ENCODE results near the gene HMOX1. TPM values are rescaled to one million over a fixed set of nuclear protein-coding genes. Genes with fewer than 3 reads are reported as not detected.

The HMOX1 gene
- polyA plus RNA-seq = 28.7 TPM

GRCh38 chr22:35380537-35381423, at the start of gene HMOX1:
Gene HMOX1 (plus strand): TSS chr22:35381096. CDS start chr22:35381174, 78 bp downstream.
- peak within 1 kb of the TSS; percentile 82 to 95 (median 88) for H3K4me3 Mint-ChIP-seq
- H3K36me3 Mint-ChIP-seq = no peaks in the 10 kb centered on the region
- H3K4me1 Mint-ChIP-seq = peaks cover 27 to 42% (median 32%) of the 10 kb centered on the region in 3 donors
- H3K27me3 Mint-ChIP-seq = peaks cover 2% of the 10 kb centered on the region
- peak within 1 kb of the TSS; percentile 59 to 82 (median 74) for H3K27ac Mint-ChIP-seq
- H3K9me3 Mint-ChIP-seq = no peaks in the 10 kb centered on the region

GRCh38 chr22:35332278-35332677, 48.6 kb upstream of the HMOX1 start:
- Mint-ChIP-seq H3K27me3 (no peaks in the 10 kb centered on the region), H3K9me3 (no peaks in the 10 kb centered on the region), H3K4me3 (no peak overlapping the region), H3K36me3 (no peaks in the 10 kb centered on the region), H3K4me1 (peaks cover 4 to 11% (median 7%) of the 10 kb centered on the region in 3 donors), H3K27ac (no peak overlapping the region)

GRCh38 chr22:35333220-35333619, 47.7 kb upstream of the HMOX1 start:
- no peaks in the 10 kb centered on the region for H3K9me3 Mint-ChIP-seq
- peaks cover 4 to 11% (median 7%) of the 10 kb centered on the region in 3 donors for H3K4me1 Mint-ChIP-seq
- H3K27ac Mint-ChIP-seq = no peak overlapping the region
- no peaks in the 10 kb centered on the region for H3K36me3 Mint-ChIP-seq
- H3K27me3 Mint-ChIP-seq = no peaks in the 10 kb centered on the region
- H3K4me3 Mint-ChIP-seq = no peak overlapping the region

- peaks cover 4 to 11% (median 7%) of the 10 kb centered on the region in 3 donors for H3K4me1 Mint-ChIP-seq
- no peaks in the 10 kb centered on the region for H3K9me3 Mint-ChIP-seq
- H3K27ac Mint-ChIP-seq = peak overlapping the region in 1 of 3 donors; percentile 82
- no peaks in the 10 kb centered on the region for H3K36me3 Mint-ChIP-seq
- no peaks in the 10 kb centered on the region for H3K27me3 Mint-ChIP-seq
- no peak overlapping the region for H3K4me3 Mint-ChIP-seq
Observed at GRCh38 chr22:35334004-35334403, 46.9 kb upstream of the HMOX1 start.

GRCh38 chr22:35335468-35335867, 45.4 kb upstream of the HMOX1 start:
- H3K4me3 Mint-ChIP-seq = no peak overlapping the region
- peaks cover 3% of the 10 kb centered on the region for H3K36me3 Mint-ChIP-seq
- no peaks in the 10 kb centered on the region for H3K9me3 Mint-ChIP-seq
- no peak overlapping the region for H3K27ac Mint-ChIP-seq
- H3K27me3 Mint-ChIP-seq = no peaks in the 10 kb centered on the region
- peaks cover 4 to 5% (median 4%) of the 10 kb centered on the region in 3 donors for H3K4me1 Mint-ChIP-seq

GRCh38 chr22:35335936-35336781, 44.7 kb upstream of the HMOX1 start:
- Mint-ChIP-seq H3K27ac (peak overlapping the region in 1 of 3 donors; percentile 8), H3K4me3 (no peak overlapping the region), H3K27me3 (no peaks in the 10 kb centered on the region), H3K4me1 (peaks cover 4 to 8% (median 4%) of the 10 kb centered on the region in 3 donors), H3K36me3 (peaks cover 3% of the 10 kb centered on the region), H3K9me3 (no peaks in the 10 kb centered on the region)

- Mint-ChIP-seq H3K9me3 (no peaks in the 10 kb centered on the region), H3K4me3 (no peak overlapping the region), H3K27ac (no peak overlapping the region), H3K27me3 (no peaks in the 10 kb centered on the region), H3K36me3 (peaks cover 3% of the 10 kb centered on the region), H3K4me1 (peaks cover 0 to 11% (median 4%) of the 10 kb centered on the region in 3 donors)
Observed at GRCh38 chr22:35337932-35338331, 43.0 kb upstream of the HMOX1 start.

GRCh38 chr22:35341090-35341874, 39.6 kb upstream of the HMOX1 start:
- H3K27ac Mint-ChIP-seq = no peak overlapping the region
- H3K4me3 Mint-ChIP-seq = no peak overlapping the region
- H3K27me3 Mint-ChIP-seq = no peaks in the 10 kb centered on the region
- H3K9me3 Mint-ChIP-seq = no peaks in the 10 kb centered on the region
- H3K36me3 Mint-ChIP-seq = peaks cover 5% of the 10 kb centered on the region
- H3K4me1 Mint-ChIP-seq = peaks cover 3 to 11% (median 7%) of the 10 kb centered on the region in 3 donors

GRCh38 chr22:35342390-35342789, 38.5 kb upstream of the HMOX1 start:
- H3K27me3 Mint-ChIP-seq = no peaks in the 10 kb centered on the region
- no peaks in the 10 kb centered on the region for H3K9me3 Mint-ChIP-seq
- H3K4me3 Mint-ChIP-seq = no peak overlapping the region
- H3K4me1 Mint-ChIP-seq = peaks cover 3 to 11% (median 7%) of the 10 kb centered on the region in 3 donors
- no peak overlapping the region for H3K27ac Mint-ChIP-seq
- peaks cover 5% of the 10 kb centered on the region for H3K36me3 Mint-ChIP-seq

GRCh38 chr22:35343664-35344550, 37.0 kb upstream of the HMOX1 start:
- peaks cover 3 to 11% (median 7%) of the 10 kb centered on the region in 3 donors for H3K4me1 Mint-ChIP-seq
- no peak overlapping the region for H3K27ac Mint-ChIP-seq
- no peaks in the 10 kb centered on the region for H3K9me3 Mint-ChIP-seq
- no peaks in the 10 kb centered on the region for H3K27me3 Mint-ChIP-seq
- no peak overlapping the region for H3K4me3 Mint-ChIP-seq
- H3K36me3 Mint-ChIP-seq = peaks cover 8% of the 10 kb centered on the region

GRCh38 chr22:35344956-35345690, 35.8 kb upstream of the HMOX1 start:
- peak overlapping the region in 2 of 4 donors; percentile 27 to 58 for H3K4me3 Mint-ChIP-seq
- H3K4me1 Mint-ChIP-seq = peaks cover 5 to 12% (median 9%) of the 10 kb centered on the region in 3 donors
- H3K9me3 Mint-ChIP-seq = no peaks in the 10 kb centered on the region
- H3K27ac Mint-ChIP-seq = peak overlapping the region in 1 of 3 donors; percentile 62
- peaks cover 7% of the 10 kb centered on the region for H3K36me3 Mint-ChIP-seq
- no peaks in the 10 kb centered on the region for H3K27me3 Mint-ChIP-seq

GRCh38 chr22:35345808-35346505, 34.9 kb upstream of the HMOX1 start:
- no peaks in the 10 kb centered on the region for H3K9me3 Mint-ChIP-seq
- no peaks in the 10 kb centered on the region for H3K27me3 Mint-ChIP-seq

More at GRCh38 chr22:35345808-35346505, 34.9 kb upstream of the HMOX1 start:
- H3K27ac Mint-ChIP-seq = peak overlapping the region in 1 of 3 donors; percentile 51
- peak overlapping the region in 1 of 4 donors; percentile 44 for H3K4me3 Mint-ChIP-seq
- peaks cover 8 to 17% (median 16%) of the 10 kb centered on the region in 3 donors for H3K4me1 Mint-ChIP-seq
- peaks cover 5% of the 10 kb centered on the region for H3K36me3 Mint-ChIP-seq
